NCI-H748 (cell line): ENCODE data around the gene MYO7A.
A peak's percentile ranks its signal among the peaks of the same experiment; 100 is the strongest.

Experiments used
- DNase-seq: peaks from one replicate; lab custom pipeline; 2025; ENCODE audit not compliant: unreplicated experiment; lab: John Stamatoyannopoulos, UW

The MYO7A gene

DNA sequence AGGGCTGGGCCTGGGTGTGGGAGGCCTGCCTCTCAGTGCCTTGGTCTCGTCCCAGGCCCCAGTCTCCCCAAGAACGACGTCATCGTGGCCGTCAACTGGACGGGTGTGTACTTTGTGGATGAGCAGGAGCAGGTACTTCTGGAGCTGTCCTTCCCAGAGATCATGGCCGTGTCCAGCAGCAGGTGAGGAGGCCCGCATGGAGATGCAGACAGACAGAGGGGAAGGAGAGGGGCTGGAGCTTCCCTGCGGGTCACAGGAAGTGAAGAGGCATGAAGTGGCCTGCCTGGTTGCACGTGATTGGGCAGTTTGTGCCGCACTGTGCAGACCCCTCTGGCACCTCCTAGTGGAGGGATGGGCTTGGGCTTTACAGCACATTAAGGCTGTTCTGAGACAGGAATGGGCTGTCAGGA is 70.4 kb downstream of the MYO7A start:
- DNase-seq = peak; percentile 62

DNA sequence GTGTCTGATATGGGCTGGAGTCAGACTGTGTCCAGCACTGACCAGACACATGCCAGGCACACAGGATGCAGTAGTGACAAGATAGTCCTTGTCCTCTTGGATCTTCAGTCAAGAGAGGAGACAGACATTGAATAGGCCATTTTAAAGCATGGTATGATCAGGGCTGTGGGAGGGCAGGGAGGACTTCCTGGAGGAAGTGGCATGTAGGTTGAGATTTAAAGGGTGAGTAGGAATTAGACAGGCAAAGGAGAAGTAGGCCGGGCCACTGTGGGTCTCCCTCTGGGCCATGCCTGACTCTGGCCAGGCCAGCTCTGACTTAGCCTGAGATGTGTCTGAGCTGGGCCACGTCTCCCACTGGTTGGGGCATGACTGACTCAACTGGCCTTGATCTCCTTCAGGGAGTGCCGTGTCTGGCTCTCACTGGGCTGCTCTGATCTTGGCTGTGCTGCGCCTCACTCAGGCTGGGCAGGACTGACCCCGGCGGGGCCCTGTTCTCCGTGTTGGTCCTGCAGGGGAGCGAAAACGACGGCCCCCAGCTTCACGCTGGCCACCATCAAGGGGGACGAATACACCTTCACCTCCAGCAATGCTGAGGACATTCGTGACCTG is 71.2 kb downstream of the MYO7A start:
- no peak for DNase-seq

DNA sequence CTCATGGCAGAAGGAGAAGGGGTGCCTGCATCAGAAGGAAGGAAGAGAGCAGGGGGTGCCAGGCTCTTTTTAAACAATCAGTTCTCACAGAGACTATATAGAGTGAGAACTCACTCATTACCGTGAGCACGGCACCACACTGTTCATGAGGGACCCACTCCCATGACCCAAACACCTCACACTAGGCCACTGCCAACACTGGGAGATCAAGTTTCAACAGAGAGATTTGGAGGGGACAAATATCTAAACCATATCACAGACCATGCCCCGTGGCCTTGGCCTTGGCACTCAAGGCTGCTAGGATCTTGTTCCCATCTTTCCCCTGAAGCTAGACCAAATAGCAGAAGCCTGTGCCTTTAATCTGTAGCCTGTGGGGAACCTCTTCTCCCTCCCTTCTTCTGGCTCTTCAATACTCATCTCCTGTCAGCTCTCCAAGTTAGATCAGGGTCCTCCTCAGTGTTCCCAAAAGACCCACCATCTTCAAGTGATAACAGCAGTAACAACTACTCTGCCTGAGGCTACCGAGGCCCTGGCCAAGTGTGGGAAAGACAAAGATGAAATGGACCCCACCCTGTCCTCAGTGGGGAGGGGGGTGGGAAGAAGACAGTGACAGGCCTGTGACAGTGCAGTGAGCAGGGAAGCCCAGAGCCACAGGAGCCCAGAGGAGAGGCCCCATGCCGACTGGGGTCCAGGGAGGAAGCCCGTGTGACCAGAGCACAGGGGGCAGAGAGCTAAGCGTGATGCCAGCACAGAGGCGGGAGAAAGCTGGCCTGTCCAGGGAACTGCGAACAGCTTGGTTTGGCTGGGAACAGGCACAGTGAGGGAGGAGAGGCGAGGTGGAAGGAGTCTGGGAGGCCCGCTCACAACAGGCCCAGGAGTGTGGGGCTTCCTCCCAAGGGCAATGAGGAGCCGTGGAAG is 72.6 kb downstream of the MYO7A start:
- DNase-seq = no peak

DNA sequence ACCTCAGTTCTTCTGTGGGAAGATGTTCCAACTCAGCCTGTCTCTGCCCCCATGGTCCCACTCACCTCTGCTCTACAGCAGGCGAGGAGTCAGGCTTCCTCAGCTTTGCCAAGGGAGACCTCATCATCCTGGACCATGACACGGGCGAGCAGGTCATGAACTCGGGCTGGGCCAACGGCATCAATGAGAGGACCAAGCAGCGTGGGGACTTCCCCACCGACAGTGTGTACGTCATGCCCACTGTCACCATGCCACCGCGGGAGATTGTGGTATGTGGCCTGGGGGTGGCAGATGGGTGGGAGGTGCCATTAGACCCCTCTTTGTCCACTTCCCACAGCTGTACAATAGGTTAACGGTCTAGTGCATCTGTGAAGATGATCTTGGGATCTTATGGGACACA is 73.3 kb downstream of the MYO7A start:
- DNase-seq = no peak

DNA sequence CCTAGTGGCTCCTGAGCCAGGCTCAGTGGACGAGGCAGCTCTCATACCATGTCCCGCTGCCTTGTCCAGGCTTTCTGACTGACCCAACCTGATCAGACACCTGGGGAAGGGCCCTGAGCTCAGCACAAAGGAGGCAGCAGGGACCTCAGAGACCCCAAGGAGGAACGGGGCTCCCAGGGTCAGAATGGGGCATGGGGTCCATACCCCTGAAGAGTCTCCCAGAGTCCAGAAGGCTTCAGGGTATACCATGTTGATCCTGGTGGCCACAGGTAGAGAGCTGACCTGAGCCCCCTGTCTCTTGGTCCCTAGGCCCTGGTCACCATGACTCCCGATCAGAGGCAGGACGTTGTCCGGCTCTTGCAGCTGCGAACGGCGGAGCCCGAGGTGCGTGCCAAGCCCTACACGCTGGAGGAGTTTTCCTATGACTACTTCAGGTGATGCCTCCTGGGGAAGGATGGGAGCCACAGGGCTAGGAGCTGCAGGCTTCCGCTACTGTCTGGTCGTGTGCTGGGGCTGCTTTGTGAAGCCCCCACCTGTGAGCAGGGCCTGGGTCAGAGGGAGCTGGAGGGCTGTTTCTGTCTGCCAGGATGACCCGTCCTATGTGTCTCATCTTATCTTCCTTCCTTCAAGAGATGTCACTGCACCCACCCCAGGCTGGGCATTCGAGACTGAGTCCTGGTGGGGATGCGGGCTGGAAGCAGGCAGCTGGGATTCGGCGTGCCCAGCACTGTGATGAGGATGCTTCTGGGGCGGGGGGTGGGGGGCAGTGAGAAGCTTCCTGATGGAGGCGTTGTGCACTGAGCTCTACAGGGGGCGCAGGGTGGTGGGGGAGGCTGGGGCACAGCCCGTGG is 74.2 kb downstream of the MYO7A start:
- DNase-seq = no peak

DNA sequence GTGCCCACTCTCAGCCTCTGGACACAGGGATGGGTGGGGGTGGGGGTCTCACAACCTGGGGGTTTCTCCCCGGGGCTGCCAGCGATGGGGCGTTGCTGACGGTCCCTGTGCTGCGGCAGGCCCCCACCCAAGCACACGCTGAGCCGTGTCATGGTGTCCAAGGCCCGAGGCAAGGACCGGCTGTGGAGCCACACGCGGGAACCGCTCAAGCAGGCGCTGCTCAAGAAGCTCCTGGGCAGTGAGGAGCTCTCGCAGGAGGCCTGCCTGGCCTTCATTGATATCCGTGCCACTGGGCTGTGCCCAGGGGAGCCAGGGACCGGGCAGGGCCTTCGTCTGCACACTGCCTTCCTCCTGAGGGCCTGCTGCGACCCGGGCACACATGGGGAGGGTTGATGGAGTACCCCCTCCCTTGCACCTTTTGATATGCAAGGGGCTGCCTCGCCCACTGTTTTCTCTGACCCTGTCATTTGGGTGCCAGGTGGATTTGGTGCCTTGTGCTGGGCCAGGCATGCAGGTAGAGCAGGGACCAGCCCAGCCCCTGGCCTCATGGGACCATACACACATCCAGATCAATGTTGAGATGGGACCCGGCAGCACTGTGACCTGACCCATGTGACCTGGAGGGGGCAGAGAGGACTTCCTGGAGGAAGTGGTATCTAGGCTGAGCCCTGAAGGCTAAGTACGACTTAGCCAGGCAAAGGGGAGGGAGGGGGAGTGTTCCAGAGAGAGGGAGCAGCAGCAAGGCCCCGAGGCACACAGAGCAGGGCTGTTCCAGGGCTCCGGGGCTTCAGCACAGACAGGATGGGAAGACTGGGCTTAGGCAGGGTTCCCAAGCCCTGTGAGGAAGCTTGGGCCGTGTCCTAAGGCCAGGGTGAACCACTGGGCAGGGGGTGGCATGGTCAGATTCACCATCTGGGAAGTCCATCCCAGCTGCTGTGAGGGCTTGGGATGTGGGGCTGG is 75.2 kb downstream of the MYO7A start:
- DNase-seq = no peak

DNA sequence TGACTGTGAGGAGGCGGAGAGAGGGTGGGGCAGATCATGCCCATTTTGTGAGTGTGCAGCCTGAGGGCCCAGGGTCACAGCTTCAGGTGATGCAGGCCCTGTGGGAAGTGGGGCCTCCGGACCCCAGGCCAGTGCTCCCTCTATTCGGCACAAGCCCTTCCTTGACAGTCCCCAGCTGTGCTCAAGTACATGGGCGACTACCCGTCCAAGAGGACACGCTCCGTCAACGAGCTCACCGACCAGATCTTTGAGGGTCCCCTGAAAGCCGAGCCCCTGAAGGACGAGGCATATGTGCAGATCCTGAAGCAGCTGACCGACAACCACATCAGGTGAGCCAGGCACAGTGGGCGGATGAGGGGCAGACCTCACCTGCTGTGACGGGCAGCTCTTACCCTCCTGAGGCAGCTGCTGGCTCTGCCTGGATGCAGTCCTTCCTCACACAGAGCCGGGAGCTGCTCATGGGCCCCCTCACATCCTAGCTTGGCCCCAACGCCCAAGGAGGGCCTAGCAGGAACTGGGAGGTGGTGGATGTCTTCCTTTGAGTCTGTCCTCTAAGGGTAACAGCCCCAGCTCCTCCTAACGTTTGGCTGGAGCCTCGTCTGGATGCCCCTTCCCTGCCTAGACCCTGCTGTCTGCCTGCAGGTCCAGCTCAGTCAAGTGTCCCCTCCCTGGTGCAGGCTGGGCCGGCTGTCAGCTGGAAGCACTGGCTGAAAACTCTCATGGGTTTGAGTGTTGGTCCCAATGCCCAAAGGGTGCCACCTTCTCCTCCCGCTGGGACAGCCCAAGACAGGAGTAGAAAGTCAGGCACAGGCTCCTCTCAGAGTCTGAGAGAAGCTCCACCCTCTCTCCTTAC is 76.1 kb downstream of the MYO7A start:
- DNase-seq = no peak

DNA sequence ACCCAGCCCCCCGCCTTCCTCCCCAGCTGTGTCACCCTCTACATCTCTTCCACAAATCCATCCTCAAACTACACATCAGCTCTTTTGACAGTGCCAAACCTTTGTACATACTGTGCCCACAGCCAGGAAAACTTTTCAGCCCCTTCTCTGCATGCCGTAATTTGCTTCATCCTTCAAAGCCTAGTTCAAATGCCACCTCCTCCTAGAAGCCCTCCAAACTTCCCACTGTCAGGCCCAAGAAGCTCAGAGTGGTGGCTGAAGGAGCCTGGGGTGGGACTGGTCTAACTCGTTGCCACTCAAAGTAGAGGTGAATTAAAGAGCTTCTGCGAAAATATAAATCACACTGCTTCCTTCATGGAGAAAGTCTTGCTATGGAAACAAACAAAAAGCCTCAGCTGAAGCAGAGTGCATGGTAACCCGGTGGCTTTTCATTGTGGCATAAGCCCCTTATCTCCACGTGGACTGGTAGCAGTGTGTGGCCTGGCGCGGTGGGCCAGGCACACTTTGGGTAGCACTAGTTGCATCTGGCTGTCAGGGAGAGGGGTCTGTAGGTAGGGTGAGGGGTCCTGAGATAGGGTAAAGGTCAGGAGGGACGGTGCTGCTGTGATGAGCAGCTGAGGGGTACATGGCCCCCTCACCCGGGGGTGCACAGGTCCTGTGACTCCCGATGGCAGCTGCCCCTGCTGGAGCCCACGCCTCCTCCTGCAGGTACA is 76.9 kb downstream of the MYO7A start:
- no peak for DNase-seq

DNA sequence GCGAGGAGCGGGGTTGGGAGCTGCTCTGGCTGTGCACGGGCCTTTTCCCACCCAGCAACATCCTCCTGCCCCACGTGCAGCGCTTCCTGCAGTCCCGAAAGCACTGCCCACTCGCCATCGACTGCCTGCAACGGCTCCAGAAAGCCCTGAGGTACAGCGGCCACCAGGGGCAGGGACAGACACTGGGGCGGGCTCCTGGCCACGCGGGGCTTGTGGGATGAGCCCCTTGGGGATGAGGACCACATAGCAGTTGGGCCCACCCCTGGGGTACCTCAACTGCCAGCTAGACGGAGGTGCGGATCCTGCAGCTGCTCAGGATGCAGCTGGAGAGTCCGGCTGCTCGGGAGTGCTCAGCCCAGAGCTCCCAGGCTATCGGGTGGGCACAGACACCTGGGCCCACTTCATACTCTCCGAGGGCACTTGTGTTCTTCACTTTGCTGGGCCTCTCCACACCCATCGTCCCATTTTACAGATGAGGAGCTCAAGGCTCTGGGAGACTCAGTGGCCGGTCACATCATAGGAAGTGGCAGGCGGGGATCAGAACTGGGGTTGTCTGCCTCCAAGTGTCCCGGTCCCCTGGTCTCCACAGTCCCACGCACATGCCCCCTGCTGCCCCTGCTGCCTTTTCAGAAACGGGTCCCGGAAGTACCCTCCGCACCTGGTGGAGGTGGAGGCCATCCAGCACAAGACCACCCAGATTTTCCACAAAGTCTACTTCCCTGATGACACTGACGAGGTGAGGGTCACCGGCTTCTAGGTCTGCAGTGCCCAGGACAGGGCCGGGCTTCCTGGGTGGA is 77.6 kb downstream of the MYO7A start:
- DNase-seq = no peak

DNA sequence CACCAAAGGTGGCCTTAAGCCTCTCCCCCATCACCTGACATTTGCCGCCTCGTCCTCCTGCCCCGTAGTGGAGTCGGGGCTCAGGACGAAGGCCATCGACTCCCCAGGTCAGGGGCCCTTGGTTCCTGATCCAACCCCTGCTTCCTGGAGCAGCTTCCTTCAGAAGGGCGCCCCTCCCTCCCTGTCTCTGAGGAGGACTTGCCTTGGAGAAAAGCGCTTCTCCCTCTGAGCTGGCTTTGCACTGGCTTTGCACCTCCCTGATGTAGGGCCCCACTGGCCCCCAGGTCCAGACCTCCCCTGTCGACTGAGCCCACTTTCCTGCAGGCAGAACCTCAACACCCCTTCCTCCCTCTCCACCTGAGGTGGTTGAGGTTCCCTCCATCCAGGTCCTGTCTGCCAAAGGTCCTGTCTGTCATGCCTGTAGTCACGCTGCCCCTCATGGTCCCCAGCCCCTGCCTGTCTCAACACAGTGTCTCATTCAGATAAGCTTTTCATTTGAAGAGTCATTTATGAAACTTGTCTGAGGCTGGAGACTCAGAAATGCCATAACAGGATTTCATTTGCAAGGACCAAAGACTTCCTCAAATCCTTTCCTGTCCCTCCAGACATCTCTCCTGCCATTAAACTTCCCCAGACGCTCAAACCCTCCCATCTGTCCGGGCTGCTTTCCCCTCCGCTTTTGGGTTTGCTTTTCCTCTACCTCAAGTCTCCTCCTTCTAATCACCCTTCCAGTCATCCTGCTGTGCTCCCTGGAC is 78.4 kb downstream of the MYO7A start:
- DNase-seq = no peak

DNA sequence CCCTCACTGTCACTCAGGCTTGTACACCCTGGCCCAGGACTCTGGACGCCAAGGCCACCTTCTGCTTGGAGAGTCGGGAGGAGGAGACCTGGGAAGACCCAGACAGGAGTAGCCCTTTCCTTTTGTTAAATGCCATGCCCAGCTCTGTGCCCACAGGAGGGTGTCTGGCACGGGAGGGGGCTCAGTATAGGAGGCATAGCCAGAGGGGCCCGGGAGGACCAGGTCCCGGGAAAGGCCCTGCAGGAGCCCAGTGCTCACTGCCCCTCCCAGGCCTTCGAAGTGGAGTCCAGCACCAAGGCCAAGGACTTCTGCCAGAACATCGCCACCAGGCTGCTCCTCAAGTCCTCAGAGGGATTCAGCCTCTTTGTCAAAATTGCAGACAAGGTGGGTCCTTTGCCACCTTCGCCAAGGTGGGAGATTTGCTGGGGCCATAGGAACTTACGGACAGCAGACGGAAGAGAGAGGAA is 79.0 kb downstream of the MYO7A start:
- DNase-seq = no peak

DNA sequence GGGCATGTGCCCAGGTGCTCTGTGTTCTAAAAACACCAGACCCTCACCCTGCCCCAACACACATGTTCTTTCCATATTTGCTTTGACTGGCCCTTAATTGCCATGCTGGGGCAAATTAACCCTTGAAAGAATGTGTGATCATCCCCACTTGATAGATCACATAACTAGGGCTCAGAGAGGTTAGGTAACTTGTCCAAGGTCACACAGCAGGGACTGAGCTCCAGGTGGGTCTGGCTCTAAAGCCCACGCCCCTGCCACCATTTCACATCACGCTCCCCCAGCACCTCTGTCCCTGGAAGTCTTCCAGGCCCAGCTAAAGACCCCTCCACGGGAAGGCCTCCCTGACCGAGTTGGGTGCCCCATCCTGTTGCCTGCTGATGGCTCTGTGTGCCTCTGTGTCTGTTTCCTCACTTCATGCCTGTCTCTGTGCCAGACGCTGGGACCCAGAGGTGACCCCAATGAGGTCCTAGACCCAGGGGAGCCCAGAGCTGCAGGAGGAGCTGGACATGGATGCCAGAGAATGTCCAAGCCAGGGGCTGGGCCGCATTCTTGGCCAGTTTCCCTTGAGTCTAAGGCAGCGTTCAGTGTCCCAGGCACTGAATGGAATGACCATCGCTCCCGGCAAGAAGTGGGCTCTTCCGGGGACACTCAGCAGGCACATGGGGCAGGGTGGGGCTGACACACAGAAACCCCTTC is 79.7 kb downstream of the MYO7A start:
- DNase-seq = no peak

DNA sequence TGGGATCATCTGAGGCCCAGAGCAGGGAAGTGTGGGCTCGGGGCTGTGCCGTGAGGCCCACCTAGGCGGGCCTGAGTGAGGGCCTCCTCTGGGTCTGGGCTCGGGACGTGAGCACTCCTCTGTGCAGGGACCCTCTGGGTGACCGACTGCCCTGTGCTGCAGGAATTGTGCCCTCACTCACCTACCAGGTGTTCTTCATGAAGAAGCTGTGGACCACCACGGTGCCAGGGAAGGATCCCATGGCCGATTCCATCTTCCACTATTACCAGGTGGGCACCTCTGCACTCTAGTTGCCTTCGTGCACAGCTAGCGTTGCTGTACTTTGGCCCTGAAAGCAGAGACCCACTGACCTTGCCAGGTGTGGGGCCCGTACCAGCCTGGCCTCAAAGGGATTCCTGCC is 80.5 kb downstream of the MYO7A start:
- no peak for DNase-seq

DNA sequence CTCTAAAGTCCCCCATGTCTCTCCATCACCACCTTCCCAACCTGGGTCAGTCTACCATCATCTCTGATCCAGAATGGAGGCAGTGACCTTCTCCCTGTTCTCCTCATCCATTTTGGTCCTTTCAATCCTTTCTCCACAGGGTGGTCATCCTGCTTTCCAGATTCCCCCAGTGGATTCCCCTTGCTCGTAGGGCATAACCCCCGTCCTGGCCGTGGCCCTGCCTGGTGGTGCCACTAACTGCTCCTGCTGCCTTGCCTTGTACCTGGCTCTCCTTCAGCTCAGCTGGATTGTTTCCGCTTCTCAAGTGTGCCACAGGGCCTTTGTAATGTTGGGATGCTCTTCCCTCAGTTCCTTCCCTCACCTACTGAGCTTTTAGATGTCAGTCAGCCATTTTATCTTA is 81.6 kb downstream of the MYO7A start:
- DNase-seq = no peak

DNA sequence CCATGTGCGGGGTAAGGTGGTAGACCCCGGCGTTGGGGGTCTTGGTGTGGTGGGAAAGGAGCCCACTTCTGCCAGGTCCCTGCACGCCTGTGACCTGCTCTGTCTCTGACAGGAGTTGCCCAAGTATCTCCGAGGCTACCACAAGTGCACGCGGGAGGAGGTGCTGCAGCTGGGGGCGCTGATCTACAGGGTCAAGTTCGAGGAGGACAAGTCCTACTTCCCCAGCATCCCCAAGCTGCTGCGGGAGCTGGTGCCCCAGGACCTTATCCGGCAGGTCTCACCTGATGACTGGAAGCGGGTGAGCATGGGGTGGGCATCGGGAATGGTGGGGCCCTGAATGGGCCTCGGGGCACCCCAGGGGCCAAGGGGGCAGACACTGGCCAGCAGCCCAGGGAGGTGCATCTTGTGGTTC is 83.0 kb downstream of the MYO7A start:
- DNase-seq = no peak

DNA sequence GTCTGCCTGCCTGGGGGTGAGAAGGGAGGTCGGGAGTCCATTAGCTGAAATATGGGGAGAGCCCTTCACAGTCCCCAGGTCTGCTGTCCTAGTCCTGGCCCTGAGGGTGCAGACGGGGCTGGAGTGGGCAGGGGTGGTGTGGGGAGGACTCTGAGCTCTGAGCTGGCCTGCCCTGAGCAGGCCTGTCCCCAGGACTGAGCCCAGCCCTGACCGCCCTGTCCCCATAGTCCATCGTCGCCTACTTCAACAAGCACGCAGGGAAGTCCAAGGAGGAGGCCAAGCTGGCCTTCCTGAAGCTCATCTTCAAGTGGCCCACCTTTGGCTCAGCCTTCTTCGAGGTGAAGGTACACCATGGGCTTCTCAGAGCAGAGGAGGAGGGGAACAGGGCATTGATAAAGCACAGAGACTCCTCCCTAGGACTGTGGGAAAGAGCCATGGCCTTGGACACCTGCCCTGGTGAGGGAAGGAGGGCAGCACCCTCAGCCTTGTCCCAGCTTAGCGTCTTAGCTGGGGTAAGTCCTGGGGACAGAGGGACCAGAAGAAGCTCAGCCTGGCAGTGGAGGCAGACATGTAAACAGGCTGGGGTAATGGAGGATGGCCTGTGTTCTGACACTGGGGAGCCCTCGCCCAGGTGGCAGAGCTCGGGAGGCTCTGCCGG is 83.7 kb downstream of the MYO7A start:
- DNase-seq = no peak
